Esophagus muscularis mucosa (tissue), 4 donors: ENCODE results near the gene ESYT3.

Experiments used
- CTCF ChIP-seq, 3 experiments: fragments of 200-600 bp in 2 of 3; fragments of 450-650 bp in 1 of 3; sonication (generic) in 2 of 3; IDR thresholded peaks; one replicate each; pipeline ENCODE4 v1.5.1; 2017 to 2019; ENCODE audit warnings: antibody characterized with exemption in 3 of 3, mild to moderate bottlenecking in 2 of 3, moderate library complexity in 1 of 3
- EP300 ChIP-seq: sonication (generic); formaldehyde crosslinking; IDR thresholded peaks from one replicate; pipeline ENCODE4 v1.6.1; 2017; ENCODE audit warnings: antibody characterized with exemption
- POLR2A ChIP-seq: fragments of 450-650 bp; IDR thresholded peaks from one replicate; pipeline ENCODE4 v1.6.1; 2017; ENCODE audit warnings: antibody characterized with exemption, moderate library complexity, mild to moderate bottlenecking, low read depth
- POLR2AphosphoS5 ChIP-seq, 2 donors: sonication (generic); formaldehyde crosslinking; IDR thresholded peaks; one replicate each; pipeline ENCODE4 v1.6.1; 2017; ENCODE audit warnings: antibody characterized with exemption in 2 of 2

GRCh38 chr3:138440121-138440521 lies 5.7 kb downstream of the ESYT3 start:
- TF ChIP-seq POLR2A (no peak), EP300 (no peak), CTCF (IDR thresholded peaks at IDR 0.05) (no peak), POLR2AphosphoS5 (IDR thresholded peaks at IDR 0.05) (no peak)
